Measurements from ENCODE around the gene ITGAE.

DNA sequence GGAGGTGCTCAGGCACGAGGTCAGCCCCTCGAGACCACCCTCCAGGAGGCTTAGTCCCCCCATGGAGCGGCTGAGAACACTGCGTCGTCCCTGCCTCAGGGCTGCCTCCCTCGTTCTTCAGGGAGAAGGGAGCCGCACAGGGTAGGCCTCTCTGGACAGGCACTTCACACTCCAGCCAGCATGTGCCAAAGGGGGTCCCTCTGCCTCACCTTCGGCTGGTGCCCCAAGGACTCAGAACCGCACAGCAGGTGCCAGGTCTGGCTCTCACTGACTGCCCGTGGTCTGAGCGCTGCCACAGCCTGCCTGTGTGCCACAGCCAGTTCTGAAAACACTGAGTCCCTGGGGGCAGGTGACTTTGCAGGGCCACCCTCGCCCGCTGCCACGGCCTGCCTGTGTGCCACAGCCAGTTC lies 112.1 kb downstream of the ITGAE start:
- TF ChIP-seq EZH2 (optimal IDR thresholded peaks at IDR 0.05; ENCODE audit: low read depth, low read length), result no peak
- TF ChIP-seq, protein P1, sequence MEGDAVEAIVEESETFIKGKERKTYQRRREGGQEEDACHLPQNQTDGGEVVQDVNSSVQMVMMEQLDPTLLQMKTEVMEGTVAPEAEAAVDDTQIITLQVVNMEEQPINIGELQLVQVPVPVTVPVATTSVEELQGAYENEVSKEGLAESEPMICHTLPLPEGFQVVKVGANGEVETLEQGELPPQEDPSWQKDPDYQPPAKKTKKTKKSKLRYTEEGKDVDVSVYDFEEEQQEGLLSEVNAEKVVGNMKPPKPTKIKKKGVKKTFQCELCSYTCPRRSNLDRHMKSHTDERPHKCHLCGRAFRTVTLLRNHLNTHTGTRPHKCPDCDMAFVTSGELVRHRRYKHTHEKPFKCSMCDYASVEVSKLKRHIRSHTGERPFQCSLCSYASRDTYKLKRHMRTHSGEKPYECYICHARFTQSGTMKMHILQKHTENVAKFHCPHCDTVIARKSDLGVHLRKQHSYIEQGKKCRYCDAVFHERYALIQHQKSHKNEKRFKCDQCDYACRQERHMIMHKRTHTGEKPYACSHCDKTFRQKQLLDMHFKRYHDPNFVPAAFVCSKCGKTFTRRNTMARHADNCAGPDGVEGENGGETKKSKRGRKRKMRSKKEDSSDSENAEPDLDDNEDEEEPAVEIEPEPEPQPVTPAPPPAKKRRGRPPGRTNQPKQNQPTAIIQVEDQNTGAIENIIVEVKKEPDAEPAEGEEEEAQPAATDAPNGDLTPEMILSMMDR (IDR thresholded peaks at IDR 0.05; ENCODE audit: low read length), result no peak
